ENCODE results near the gene UQCC5. TPM values are rescaled to one million over a fixed set of nuclear protein-coding genes. Genes with fewer than 3 reads are reported as not detected.

The UQCC5 gene
- total RNA-seq, 1 donor from 2014 or later, result 13.7 TPM

GRCh38 chr3:52489453-52489852 is 47.0 kb upstream of the UQCC5 start:
- peaks cover 6% of the 10 kb centered on the region for H3K27me3 Mint-ChIP-seq (ENCODE audit: unreplicated experiment)
- TF ChIP-seq CTCF (IDR thresholded peaks at IDR 0.05; ENCODE audit: partially characterized antibody, unreplicated experiment), result no peak
- H3K27ac Mint-ChIP-seq (ENCODE audit: unreplicated experiment), result no peak overlapping the region
- no peaks in the 10 kb centered on the region for H3K36me3 Mint-ChIP-seq (ENCODE audit: unreplicated experiment)
- H3K4me1 Mint-ChIP-seq (ENCODE audit: low read depth, unreplicated experiment), result peaks cover 12% of the 10 kb centered on the region
- no peak for DNase-seq
- H3K4me3 Mint-ChIP-seq (ENCODE audit: unreplicated experiment), result no peak overlapping the region
- H3K9me3 Mint-ChIP-seq (ENCODE audit: unreplicated experiment), result peaks cover 9% of the 10 kb centered on the region

GRCh38 chr3:52490035-52490938 is 46.1 kb upstream of the UQCC5 start:
- Mint-ChIP-seq H3K4me3 (ENCODE audit: unreplicated experiment) (no peak overlapping the region), H3K4me1 (ENCODE audit: low read depth, unreplicated experiment) (peaks cover 10% of the 10 kb centered on the region), H3K36me3 (ENCODE audit: unreplicated experiment) (no peaks in the 10 kb centered on the region), H3K27me3 (ENCODE audit: unreplicated experiment) (peaks cover 6% of the 10 kb centered on the region), H3K9me3 (ENCODE audit: unreplicated experiment) (peaks cover 6% of the 10 kb centered on the region), H3K27ac (ENCODE audit: unreplicated experiment) (peak overlapping the region; percentile 33)
- no peak for DNase-seq
- no peak for TF ChIP-seq CTCF (IDR thresholded peaks at IDR 0.05; ENCODE audit: partially characterized antibody, unreplicated experiment)

DNA sequence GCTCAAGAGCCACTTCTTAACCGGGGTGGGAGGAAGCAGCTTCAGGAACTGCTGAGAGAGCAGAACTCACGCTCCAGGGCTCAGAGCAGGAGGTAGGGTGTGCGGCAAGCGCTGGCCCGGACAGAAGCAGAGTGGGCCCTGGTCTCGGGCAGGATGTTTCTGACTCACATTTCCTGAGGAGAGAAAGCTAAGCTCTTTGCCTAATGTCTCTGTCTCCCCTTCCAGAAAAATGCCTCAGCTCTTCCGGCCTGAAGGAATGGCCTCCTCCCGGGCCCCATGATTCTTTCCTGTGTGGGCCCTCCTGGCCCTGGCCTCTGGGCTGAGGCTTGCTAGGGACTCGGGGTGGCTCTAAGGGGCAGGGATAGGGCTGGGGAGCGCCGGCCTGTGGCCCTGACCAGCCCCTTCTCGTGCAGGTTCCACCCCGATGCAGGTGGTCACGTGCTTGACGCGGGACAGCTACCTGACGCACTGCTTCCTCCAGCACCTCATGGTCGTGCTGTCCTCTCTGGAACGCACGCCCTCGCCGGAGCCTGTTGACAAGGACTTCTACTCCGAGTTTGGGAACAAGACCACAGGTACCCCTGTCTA is 45.4 kb upstream of the UQCC5 start:
- peaks cover 6% of the 10 kb centered on the region for H3K9me3 Mint-ChIP-seq (ENCODE audit: unreplicated experiment)
- H3K36me3 Mint-ChIP-seq (ENCODE audit: unreplicated experiment), result no peaks in the 10 kb centered on the region
- no peak overlapping the region for H3K27ac Mint-ChIP-seq (ENCODE audit: unreplicated experiment)
- H3K4me1 Mint-ChIP-seq (ENCODE audit: low read depth, unreplicated experiment), result peaks cover 10% of the 10 kb centered on the region
- no peak for DNase-seq
- peaks cover 6% of the 10 kb centered on the region for H3K27me3 Mint-ChIP-seq (ENCODE audit: unreplicated experiment)
- TF ChIP-seq CTCF (IDR thresholded peaks at IDR 0.05; ENCODE audit: partially characterized antibody, unreplicated experiment), result no peak
- H3K4me3 Mint-ChIP-seq (ENCODE audit: unreplicated experiment), result no peak overlapping the region

GRCh38 chr3:52492059-52492458 is 44.3 kb upstream of the UQCC5 start:
- no peak overlapping the region for H3K27ac Mint-ChIP-seq (ENCODE audit: unreplicated experiment)
- H3K27me3 Mint-ChIP-seq (ENCODE audit: unreplicated experiment), result peaks cover 10% of the 10 kb centered on the region
- H3K36me3 Mint-ChIP-seq (ENCODE audit: unreplicated experiment), result no peaks in the 10 kb centered on the region
- H3K9me3 Mint-ChIP-seq (ENCODE audit: unreplicated experiment), result peaks cover 6% of the 10 kb centered on the region
- H3K4me1 Mint-ChIP-seq (ENCODE audit: low read depth, unreplicated experiment), result peaks cover 10% of the 10 kb centered on the region
- TF ChIP-seq CTCF (IDR thresholded peaks at IDR 0.05; ENCODE audit: partially characterized antibody, unreplicated experiment), result no peak
- H3K4me3 Mint-ChIP-seq (ENCODE audit: unreplicated experiment), result no peak overlapping the region
- DNase-seq, result no peak
